Astrocyte (in vitro differentiated cells and primary cell): ENCODE results near the gene KASH5.
A peak's percentile ranks its signal among the peaks of the same experiment; 100 is the strongest.

Experiments
- EZH2 ChIP-seq: IDR thresholded peaks from 2 replicates; pipeline ENCODE4 v1.6.1; 2012; ENCODE audit warnings: mild to moderate bottlenecking, low read length, inconsistent platforms; ENCODE audit not compliant: insufficient read depth
- TF ChIP-seq, protein P1 (sequence below): IDR thresholded peaks from 2 replicates; pipeline ENCODE4 v1.5.1; 2011; ENCODE audit warnings: low read depth, mild to moderate bottlenecking, inconsistent platforms, low read length, moderate library complexity; ENCODE audit not compliant: insufficient read depth

DNA sequence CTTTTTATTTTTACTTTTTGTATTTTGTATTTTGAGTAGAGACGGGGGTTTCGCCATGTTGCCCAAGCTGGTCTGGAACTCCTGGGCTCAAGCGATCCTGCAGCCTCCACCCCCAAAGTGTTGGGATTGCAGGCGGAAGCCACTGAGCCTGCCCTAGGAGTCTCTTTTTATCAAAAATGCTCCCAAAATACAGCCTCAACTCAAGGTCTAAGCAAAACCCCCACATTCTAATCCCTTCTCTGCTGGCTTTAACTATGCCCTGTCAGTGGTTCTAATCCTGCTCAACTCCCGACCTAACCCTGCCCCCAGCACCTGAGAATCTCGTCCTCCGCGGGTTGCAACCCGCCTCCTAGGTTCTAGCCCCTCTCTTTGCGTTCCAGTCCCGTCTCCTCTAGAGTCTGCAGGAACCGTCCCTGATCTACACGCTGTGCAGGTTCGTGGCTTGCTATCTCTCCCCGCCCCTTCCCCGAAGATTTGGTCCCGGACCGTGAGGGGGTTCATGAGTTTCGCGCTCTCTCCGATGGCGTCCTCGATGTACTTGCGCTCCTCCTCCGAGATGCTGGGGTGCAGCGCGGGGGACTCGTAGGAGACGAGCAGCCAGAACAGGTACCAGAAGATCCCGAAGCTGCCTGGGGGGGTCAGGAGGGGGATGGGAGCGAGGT lies 45.3 kb downstream of the KASH5 start:
- TF ChIP-seq, protein P1, sequence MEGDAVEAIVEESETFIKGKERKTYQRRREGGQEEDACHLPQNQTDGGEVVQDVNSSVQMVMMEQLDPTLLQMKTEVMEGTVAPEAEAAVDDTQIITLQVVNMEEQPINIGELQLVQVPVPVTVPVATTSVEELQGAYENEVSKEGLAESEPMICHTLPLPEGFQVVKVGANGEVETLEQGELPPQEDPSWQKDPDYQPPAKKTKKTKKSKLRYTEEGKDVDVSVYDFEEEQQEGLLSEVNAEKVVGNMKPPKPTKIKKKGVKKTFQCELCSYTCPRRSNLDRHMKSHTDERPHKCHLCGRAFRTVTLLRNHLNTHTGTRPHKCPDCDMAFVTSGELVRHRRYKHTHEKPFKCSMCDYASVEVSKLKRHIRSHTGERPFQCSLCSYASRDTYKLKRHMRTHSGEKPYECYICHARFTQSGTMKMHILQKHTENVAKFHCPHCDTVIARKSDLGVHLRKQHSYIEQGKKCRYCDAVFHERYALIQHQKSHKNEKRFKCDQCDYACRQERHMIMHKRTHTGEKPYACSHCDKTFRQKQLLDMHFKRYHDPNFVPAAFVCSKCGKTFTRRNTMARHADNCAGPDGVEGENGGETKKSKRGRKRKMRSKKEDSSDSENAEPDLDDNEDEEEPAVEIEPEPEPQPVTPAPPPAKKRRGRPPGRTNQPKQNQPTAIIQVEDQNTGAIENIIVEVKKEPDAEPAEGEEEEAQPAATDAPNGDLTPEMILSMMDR, result no peak
- TF ChIP-seq EZH2, result peak; percentile 58
